HG03196 (cell line): Measurements from ENCODE around the gene SLC45A1.
"Not testable (repeated sequence)": the region's sequence is repeated elsewhere in the genome, so short reads cannot be mapped to it uniquely, and the experiment has no call there.

Experiments used
- ATAC-seq: cut with Tn5 transposase; IDR thresholded peaks from one replicate; pipeline ENCODE4 v1.9.1; 2021; ENCODE audit not compliant: unreplicated experiment

The SLC45A1 gene

DNA sequence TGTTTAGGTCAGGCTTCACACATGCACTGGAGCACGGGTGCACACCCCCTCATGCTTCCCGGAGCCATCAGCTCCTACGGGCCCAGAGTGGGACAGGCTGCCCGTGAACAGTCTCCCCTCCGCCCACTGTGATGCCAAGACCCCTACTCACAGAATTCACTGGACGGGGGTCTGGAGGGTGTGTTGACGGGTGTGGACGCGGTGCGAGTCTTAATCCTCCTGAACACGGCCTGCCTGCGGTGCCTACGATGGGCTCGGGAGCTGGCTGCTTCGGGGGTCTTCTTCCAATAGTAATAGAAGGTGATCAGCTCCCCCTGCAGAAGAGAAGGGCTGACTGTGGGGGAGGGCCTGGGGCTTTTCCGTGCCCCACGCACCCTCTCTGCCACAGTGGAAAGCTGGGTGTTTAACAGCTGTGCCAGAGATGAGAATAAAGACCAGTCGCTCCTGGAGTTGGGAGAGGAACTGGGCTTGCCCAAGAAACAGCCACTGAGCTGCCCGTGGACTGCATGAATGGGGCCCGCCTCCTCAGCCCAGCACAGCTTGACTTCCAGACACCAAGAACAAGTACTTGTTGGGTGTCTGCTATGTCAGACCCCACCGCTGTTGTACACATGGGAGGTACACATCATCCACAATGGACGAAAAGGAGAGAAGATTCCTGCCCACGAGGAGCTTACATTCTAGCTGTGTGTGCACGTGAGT is 47.9 kb downstream of the SLC45A1 start:
- no peak for ATAC-seq

GRCh38 chr1:8367571-8368194 is 49.8 kb downstream of the SLC45A1 start:
- no peak for ATAC-seq

DNA sequence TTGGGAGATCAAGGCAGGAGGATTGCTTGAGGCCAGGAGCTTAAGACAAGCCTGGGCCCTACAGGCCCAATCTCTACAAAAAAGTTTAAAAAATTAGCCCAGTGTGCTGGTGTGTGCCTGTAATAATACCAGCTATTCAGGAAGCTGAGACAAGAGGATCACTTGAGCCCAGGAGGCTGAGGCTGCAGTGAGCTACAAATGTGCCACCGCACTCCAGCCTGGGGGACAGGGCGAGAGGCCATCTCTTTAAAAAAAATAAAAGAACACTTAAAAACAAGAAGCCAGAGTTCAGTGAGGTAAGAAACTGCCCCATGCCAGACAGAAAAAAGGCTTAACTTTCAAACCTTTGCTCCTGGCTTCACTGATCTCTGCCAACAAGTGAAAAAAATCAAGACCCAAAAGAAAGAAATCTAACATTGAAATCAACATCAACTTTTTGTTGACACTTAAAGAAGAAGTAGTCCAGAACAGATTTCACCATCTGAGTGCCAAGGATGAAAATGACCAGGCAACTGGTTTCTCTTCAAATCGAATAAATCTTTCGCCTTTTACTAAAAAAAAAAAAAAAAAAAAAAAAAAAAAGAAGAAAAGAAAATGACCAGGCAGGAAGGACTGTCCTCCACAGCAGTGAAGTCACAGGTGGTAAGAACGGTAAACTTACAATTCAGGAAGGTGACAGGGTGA is 51.2 kb downstream of the SLC45A1 start:
- no peak for ATAC-seq

DNA sequence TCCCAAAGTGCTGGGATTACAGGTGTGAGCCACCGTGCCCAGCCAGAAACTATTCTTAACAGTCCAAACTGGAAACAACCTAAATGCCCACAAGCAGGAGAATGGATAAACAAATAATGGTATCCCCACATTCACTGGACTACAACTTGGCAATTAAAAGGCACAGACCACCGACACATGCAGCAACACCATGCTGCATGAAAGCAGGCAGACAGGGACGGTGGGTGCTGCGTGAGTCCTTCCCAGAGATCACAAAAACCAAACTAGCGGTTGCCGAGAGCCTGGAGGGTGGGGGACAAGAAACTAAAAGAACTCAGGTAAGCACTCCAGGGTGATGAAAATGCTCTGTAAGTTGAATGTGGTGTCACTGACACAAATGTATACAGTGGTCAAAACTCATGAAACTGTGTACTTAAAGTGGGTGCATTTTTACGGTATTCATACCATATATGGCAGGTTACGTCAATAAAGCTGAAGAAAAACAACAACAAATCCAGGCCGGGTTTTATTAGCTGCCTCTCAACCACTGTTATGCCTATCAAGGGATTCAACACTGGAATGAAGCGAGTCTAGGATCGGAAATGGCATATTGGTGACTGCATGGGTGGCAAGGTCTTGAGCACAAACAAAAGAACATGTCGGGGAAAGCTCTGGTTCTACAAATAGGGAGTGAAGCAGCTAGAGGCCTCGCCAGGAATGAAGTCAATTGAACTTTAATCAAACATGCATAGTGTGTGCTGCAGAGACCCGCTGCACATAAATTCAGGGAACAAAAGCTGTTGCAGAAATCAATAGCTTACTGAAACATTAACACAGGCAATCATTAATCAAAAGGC is 52.4 kb downstream of the SLC45A1 start:
- no peak for ATAC-seq

DNA sequence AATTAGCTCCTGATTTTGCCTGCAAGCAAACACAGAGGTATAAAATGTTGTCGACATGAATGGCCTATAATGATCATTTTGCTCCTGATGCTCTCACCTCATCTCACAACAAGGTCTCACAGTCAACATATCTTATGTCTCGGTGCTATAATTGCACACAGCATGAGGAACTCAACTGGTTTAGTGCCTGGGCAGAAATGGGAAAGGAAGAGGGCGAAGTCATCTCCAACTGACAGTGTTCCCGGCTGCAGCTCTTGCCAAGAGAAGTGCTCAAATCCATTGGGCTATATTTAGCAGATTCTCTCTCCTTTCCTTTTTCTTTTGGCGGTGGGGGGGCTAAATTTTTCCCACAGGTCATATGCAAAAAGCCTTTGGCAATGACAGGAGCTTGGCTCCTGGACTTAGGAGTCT is 53.0 kb downstream of the SLC45A1 start:
- ATAC-seq = no peak

- no peak for ATAC-seq
Measured at GRCh38 chr1:8371372-8371991, 53.6 kb downstream of the SLC45A1 start.

DNA sequence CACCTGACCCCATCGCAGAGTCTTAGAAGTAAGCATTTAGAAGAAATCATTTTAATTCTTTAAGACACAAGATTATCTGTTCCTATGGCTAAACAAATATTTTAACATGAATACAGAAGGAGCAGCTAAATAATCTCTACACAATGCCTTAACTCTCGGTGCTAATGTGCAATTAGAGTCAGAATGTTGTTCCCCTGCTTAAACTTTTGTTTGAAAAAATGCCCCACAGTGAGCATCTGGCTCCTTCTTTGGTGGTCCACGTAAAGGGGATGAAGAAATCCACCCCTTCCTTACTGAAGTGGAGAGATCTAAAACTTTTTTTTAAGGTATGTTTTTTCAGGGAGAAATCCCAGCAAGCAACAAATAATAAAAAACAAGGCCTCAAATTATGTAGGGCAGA is 55.2 kb downstream of the SLC45A1 start:
- ATAC-seq = no peak

DNA sequence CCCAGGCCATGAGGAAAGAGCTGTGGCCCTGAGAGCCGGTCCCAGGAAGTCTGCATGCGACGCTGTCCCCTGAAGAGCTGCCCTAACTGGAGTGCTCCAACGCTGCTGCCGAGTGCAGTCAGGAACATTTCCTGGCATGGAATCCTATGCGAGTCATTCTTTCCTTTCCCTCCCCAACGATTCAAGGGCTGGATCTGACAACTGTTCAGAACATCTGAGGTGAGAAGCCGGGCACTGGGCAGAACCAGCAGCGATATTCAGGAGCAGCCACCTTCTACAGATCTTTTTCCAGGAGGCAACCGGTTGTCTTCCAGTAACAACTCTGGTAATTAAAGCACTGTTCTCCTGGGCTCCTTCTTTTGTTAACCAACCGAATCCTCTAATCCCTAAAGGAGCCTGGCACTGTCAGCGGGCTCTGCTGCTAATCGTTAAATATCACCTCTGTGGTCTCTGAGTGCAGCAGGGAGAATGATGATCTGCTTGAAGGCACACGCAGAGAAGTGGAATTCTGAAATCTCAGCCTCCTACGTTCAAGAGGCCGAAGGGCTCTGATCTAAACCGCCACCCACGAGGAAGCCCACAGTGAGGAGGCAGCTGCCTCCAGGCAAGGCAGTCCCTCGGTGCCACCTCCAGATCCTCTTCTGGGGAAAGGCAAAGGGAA is 55.8 kb downstream of the SLC45A1 start:
- ATAC-seq = no peak

GRCh38 chr1:8374356-8374755 is 56.4 kb downstream of the SLC45A1 start:
- ATAC-seq = no peak

DNA sequence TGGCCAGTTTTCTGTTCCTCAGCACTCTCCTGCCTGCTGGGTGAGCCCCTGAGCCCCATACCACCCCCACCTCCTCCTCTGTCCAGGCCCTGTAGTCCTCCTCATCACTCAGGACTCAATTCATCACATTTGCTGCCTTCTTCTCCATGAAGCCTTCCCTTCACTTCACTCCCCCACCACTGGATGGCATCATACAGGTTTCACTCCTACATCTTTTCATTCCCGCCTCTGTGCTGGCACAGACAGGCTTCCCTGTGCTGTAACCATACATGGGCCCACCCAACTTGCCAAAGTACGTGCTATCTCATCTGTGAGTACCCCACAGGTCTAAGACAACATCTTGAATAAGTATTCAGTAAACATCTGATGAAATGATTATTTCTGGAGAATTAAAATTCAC is 56.9 kb downstream of the SLC45A1 start:
- ATAC-seq = no peak

DNA sequence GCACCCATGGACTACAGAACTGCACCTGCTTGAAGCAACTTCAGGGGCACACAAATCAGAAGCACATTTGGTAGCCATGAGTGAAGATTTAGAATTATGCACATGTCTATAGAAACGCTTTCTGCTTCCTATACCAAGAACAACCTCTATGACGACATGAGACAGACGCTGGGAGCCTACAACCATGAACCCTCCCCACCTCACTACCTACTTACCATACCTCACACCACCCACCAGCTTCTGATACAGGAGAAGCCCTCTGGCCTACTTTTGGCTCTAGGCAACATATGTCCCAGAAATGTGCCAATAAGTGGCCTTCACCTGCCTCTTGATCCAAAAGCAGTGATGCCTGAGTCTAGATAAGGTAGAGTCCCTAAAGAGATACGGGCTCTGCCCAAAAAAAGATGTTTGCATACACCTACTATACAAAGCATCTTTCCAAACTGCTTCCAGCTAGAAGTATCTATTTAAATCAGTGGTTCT is 58.5 kb downstream of the SLC45A1 start:
- no peak for ATAC-seq

- no peak for ATAC-seq
Measured at GRCh38 chr1:8377271-8377981, 59.5 kb downstream of the SLC45A1 start.

DNA sequence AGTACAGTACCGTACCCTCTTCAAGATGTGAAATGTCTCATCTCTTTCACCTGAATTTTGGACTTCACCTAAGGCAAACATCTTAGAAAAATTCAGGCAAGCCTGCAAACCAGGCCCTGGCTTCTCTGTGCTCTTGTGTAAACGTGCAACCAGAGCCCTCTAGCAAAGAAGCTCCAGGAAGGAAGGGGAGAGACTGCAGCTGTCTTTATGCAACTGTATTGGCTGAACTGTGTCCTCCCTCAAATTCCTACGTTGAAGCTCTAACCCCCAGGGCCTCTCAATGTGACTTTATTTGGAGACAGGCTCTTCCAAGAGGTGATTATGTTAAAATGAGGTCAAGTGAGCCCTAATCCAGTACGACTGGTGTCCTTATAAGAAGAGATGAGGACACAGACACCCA is 60.3 kb downstream of the SLC45A1 start:
- no peak for ATAC-seq

- ATAC-seq = no peak
Measured at GRCh38 chr1:8378981-8379470, 61.1 kb downstream of the SLC45A1 start.

DNA sequence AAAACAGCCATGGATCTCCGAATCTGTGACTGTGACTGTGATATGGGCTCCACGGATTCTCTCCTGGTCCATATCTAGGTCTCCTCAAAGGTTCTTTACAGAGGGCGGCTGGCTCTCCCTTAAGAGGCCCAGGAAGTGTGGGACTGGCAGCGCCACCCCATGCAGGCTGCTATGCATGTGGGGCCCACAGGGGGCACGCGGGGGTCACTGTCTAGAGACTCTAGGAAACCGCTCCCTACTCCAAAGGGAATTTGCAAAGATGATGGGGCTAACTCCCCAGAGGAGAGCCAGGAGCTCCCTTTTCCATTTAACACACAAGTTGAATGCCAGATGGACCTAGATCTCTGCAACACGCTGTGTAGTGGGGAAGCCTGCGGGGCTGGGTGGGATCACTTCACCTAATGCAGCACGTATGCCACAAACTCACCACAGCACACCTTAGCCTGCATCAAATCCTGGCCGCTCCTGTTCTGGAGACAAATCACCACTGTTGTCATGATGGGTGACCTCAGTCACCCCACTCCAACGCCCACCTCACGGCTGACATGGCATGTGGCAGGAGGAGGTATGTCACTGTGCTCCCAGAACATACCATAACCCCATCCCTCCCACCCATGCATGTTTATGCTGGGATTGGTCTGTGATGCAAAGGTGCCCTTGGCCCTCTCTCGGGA is 61.7 kb downstream of the SLC45A1 start:
- ATAC-seq = no peak

DNA sequence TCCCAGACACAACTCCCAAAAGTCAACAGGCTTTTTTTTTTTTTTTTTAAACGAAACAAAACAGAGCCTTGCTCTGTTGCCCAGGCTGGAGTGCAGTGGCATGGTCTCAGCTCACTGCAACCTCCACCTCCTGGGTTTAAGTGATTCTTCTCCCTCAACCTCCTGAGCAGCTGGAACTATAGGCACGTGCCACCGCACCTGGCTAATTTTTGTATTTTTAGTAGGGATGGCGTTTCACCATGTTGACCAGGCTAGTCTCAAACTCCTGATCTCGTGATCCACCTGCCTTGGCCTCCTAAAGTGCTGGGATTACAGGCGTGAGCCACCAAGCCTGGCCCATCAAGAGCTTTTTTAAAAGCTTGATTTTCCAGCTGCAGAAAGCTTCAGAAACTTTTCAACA is 62.4 kb downstream of the SLC45A1 start:
- not testable (repeated sequence) for ATAC-seq

GRCh38 chr1:8381618-8382017 is 63.7 kb downstream of the SLC45A1 start:
- no peak for ATAC-seq

- no peak for ATAC-seq
Measured at GRCh38 chr1:8382051-8382505, 64.2 kb downstream of the SLC45A1 start.
